GM21825 (cell line): ENCODE results near the gene IGFBP6.
"Not testable (repeated sequence)": the region's sequence is repeated elsewhere in the genome, so short reads cannot be mapped to it uniquely, and the experiment has no call there.

ENCODE experiments used
- ATAC-seq: cut with Tn5 transposase; IDR thresholded peaks from one replicate; pipeline ENCODE4 v1.9.1; 2021; ENCODE audit warnings: mild to moderate bottlenecking, moderate library complexity; ENCODE audit not compliant: unreplicated experiment

Gene IGFBP6

DNA sequence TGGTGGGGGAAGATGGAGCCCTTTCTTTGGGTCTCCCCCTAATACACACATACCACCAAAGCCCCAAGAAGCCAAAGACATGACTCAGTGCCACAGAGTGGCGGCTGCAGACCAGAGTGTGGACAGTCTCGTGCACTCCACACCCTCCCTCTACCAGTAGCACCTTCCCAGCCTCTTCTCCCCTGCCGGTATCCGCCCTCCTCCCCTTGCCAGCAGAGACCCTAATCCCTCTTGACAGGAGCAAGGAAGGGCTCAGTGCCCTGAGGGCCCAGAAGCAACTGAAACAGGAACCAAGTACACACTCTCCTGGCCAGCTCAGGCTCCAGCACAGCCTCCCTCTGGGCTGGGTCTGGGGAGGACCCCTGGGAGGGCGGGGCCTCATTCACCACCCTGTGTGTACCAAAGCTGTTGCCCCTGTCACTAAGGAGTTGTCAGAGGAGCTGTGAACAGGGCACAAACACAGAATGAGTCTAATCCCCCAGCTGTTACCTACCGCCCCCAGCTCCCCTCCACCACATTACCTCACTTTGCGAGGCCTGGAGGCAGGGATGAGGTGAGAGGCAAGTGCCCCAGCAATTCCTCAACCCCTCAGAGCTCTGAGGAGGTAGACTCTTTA lies 26.5 kb upstream of the IGFBP6 start:
- no peak for ATAC-seq

DNA sequence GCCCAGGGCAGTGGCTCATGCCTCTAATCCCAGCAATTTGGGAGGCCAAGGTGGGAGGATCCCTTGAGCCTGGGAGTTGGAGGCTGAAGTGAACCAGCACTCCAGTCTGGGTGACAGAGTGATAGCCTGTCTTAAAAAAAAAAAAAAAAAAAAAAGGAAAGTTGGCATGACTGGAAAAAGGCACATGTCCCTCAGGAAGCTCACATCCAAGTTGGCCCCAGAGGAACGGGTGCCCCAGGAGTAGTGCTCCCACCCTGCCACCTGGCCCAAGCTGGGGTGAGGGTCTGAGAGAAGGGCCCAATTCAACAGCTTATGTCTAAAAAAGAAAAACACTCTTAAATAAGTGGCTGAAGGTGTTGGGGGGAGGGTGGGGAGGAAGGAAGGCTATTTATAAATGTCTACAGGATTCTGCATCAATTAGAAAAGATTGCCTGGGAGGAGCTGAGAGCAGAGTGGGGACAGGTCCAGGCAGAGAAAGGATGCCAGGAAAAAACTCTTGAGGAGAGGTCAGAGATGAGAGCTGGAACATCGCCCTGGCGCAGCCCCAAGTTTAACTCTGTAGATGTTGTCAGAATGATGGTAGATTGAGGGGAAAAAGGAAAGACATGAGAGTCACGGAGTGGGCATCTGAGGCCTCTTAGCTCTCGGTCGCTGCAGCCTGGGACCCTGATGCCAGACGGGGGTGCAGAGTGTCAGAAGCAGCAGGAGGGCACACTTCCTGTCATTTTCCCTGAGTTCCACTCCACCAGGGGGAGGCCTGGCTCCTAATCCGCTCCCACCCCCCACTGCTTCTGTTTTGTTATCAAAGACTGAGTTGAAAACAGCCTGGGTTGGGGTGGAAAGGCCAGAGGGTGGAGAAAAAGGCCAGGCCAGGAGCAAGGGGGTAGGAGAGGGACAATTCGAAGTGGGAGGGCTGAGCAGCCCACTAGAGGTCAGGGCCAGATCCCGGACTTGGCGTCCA lies 25.6 kb upstream of the IGFBP6 start:
- no peak for ATAC-seq

DNA sequence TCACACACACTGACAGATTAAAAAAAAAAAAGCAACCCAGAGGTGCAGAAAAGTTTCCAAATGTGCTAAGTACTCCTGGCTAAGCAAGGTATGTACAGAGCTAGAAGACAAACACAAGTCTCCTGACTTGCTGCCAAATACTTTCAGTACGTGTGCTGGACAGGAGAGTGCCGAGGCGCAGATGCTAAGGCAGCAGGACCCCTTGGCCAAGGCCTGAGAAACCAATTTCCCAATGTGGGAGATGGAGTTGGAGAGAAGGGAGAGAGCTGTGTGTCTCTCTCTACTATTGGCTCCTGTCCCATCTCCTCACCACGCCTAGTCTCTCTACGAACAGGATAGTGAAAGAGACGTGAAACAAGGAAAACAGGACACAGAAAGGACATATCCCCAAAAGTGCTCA lies 23.6 kb upstream of the IGFBP6 start:
- ATAC-seq = no peak

DNA sequence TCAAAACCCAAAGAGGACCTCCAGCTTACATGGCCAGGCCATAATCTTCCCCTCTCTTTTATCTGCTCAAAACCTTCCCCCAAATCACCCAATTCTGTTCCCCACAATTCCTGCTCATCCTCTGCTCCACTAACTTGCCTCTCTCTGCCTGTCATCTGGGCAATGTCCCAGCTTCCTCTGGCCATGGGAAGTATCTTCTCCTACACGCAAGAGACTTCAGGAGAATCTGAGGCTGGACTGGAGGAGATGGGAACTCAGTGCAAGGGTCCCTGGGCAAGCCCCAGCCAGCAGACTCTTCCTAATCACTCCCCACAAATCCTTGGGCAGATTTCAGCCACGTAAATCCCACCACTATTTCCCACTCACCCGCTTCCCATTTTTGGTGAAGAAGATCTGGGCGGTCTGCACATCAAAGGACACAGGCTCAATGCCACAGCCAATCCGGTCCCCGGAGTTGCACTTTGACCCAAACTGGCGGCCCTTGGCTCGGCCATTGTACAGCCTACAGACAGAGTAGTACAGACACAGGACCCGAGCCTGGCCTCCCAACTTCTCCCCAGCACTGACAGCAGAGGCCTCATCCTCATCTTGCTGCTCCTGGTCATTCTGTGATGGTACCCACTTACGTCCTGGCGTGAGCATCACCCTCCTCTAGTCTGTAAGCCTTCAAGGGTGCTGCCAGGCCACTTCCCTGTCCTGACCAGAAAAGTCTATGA lies 23.0 kb upstream of the IGFBP6 start:
- no peak for ATAC-seq

DNA sequence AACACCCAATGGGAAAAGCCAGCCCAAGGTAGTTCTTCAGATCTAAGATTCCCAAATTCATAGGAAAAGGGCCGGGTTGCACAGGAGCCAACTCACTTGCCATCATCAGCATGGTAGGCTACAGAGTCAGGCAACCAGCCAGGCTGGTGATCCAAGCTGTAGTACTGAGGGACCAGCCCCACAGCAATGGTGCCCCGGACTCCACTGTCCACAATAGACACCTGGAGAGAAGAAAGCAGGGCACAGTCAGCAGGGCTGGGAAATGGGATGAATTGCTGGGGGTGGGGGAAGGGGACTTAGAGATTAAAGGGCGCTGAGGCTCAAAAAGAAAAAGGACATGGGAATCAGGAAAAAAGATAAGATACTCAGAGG lies 22.5 kb upstream of the IGFBP6 start:
- no peak for ATAC-seq

DNA sequence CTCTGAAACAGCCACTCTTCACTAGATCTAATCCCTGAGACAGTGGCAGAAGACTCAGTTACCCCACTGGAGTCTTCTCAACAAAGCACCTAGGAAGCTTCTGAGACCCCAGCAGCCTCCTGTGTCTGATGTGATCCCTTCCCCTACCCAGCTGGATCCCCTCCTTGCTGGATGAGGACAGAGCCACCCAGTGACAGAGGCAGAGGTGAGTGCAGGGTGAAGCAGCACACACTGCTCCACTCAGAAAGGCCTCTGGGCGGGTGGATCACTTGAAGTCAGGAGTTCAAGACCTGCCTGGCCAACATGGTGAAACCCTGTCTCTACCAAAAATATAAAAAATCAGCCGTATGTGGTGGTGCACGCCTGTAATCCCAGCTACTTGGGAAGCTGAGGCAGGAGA lies 21.0 kb upstream of the IGFBP6 start:
- ATAC-seq = no peak

DNA sequence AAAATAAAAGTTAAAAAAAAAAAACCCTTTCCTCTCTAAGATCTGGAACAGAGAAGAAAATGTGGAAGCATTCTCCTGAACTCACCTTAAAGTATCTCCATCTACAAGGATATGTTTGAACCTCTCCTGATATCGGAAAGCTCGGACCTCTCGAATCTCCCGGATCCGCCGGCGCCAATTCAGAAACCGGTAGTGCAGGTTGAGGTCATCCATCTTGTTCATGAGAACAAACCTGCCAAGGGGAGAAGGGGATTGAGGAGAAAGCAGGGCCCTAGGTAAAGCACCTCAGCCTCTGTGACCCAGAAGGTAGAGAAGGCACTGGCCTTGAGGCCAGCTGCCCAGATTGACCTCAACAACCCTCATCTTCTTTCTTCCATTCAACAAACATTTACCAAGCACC lies 20.4 kb upstream of the IGFBP6 start:
- ATAC-seq = no peak

DNA sequence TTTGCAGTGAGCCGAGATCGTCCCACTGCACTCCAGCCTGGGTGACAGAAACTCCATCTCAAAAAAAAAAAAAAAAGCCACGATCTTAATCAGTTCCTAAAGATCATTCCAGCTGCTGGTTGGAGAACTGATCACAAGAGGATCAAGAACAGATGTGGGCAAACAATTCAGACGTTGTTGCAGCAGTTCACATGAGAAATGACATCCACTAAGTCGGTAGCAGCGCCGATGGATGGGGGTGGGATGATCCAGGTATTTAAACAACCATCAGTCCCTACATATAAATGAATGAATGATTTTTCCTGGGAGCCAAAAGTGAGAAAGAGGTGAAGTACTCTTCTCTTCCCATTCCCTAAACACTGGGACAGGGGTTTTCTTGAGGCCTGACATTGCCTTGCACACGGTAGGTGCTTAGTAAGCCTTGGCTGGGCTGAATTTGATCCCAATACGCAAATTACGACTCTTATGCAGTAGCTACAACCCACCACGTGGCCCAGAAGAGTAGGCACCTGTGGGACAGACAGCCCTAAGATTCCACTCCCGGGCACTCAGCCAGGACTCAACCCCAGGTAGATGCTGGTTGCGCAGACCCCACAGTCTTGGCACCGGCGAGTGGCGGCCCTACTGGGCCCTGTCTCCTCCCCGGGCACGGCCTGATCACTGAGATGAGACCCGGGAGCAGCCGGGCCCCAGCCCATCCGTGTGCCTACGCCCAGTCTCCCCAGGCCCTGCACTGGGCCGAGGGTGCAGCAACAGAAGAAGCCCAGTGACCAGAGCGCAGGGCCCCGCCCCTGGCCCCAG lies 18.8 kb upstream of the IGFBP6 start:
- ATAC-seq = no peak

DNA sequence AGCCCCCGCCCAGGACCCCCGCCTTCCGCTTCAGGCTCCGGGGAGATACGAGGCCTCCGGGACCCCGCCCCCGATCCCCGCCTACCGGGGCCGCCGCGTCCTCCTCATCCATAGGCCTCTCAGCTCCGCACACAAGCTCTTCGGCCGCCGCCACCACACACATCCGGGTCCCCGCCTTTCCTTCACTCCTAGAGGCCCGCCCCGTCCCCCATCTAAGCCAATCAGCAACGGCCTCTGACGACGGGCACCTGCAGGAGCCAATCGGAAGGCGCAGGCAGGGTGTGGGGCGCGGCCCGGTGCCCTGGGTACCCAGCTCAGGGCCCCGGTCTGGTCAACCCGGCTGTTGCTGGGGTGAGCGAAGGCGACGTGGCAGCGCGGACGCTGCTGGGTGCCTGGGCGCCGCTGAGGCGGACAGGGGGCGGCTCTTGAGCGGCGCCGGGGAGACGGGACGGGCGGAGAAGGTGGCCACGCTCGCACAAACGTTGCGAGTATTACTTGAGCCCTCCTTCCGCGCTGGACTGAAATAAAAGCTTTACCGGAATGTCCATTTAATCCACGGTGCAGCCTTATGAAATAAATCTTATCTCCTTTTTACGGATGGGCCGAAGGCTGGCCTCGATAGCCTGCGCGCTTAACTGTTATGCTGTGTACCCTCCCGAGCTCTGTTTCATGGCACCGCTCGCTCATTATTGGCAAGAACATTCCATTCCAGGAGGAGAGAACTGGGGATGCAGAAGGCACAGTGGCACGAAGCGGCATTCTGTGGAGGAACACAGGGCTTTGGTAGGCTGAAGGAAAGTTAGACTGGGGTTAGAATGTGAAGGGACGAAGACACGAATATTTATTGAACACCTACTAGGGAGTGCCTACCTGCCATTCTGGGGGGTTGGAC lies 18.0 kb upstream of the IGFBP6 start, which contains the start of gene SPRYD3:
SPRYD3 (minus strand) TSS at position 165 of the 892 bp plus-strand sequence; CDS start at position 108, 57 bp downstream.
- ATAC-seq = peak; percentile 98

DNA sequence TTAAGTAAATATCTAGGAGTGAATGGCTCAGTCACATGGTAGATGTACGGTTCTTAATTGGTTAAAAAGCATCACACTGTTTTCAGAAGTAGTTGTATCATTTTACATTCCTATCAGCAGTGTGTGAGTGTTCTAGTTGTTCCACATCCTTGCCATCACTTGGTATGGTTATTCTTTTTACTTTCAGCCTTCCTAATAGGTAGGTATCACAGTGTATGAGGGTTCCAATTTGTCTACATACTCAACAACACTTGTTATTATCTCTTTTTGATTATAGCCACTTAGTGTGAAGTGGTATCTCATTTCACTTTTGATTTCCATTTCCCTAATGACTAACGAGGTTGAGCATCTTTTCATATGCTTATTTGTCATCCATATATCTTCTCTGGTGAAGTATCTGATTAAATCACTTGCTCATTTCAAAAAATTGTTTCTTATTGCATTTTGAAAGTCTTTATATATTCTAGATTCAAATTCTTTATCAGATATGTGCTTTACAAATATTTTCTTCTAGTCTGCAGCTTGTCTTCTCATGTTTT lies 14.8 kb upstream of the IGFBP6 start:
- ATAC-seq = no peak

DNA sequence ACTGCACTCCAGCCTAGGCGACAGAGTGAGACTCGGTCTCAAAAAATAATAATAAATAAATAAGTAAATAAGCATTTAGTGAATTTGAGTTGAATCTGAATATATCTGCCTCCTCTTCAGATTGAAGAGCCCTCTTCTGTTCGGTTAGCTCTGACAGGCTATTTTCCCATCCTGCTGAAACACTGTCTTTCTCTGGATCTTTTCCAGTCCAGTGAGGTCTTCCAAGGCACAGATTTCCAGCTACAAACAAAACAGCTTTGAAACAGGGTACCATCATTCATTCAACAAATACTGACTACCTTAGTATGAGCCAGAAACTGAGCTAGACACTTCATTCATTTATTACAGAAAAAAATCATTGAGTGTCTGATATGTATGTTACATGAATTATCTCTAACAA lies 11.1 kb upstream of the IGFBP6 start:
- no peak for ATAC-seq

DNA sequence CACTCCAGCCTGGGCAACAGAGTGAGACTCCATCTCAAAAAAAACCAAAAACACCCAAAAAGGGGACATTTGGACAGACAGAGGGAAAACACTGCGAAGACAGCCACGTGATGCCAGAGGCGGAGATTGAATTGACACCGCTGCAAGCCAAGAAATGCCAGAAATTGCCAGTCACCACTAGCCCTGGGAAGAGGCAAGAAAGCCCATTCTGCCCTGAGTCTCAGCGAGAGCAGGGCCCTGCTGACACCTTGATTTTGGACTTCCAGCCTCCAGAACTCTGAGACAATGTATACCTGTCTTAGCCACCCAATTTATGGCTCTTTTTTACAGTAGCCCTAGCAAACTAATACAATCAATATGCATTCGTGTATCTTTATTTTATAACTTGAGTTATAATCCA lies 7.4 kb upstream of the IGFBP6 start:
- no peak for ATAC-seq

DNA sequence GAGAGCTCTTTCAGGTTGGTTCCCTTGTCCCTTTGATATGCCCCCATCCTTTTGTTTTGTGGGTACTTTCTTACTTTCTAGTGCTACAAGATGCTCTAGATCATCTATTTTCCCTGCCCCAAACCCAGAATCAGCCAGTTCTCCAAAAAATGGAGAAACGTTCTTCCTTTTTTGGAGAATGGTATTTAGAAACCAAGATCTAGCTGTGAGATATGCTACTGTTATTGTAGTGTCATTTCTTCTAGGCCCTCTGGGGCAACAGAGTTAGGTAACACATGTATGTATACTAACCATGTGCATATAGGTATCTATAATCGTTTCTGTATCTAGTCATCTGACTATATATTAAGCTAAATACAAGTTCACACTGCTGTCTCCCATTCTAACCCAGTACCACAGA lies 6.9 kb upstream of the IGFBP6 start:
- ATAC-seq = no peak

DNA sequence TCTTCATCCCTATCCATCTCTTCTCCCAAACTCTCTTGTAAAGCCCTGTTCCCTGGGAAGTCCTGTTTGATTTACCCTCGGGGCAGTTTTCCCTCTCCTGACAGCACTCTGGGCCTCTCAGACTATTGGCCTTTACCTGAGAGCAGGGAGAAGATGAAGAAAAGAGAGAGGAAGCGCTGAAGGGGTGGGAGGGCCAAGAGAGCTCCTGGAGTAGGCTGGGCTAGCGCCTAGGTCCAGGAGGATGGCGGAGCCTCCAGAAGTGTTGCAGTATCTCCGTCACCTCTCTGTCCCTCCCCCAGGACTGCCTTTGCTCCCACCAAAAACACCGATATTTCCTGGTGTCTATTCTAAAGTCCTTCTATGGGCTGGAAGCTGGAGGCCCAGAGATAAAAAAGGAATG lies 5.7 kb upstream of the IGFBP6 start:
- ATAC-seq = no peak

DNA sequence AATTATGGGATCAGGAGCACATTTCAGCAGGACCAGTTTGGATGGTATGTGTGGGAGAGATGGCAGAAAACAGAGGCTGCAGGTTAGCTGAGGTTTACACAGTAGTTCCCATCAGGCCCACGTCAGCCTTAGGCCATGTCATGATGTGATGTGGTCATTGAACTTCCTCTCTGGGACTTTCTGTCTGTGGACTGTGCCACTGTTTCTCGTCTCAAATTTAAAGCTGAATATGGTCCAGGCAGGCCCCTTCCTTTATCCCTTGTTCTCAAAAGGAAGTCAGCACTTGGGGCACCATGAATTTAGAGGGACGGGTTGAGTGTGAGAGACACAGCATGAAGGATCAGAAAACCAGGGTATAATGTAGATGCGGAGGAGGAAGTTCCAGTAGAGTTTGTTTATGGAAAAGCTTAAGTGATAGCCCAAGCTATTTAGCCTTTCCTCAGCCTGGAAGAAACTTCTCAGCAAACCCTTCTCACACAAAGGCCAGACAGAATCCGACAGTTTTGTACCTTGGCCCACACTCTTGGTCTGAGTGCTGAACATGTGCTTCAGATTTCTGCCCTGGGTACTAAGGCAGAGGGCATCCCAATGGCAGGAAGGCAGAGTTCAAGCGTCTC lies 3.6 kb upstream of the IGFBP6 start:
- ATAC-seq = no peak

DNA sequence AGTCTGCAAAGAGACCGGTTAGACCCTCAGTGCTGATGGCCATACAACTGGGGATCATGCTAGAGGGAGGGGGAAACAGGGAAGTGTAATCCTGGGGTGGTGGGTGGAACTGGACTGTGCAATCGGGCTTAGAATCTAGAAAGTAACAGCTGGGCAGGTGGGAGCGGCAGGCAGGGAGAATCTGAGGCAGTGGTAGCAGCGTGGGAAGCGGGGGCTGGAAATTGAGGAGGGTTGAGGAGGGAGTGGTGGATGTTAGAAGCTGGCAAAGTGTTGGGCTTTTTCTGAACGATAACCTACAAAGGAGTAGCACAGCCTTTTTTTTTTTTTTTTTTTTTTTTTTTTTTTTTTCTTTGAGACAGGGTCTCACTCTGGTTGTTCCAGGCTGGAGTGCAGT lies 3.1 kb upstream of the IGFBP6 start:
- no peak for ATAC-seq

DNA sequence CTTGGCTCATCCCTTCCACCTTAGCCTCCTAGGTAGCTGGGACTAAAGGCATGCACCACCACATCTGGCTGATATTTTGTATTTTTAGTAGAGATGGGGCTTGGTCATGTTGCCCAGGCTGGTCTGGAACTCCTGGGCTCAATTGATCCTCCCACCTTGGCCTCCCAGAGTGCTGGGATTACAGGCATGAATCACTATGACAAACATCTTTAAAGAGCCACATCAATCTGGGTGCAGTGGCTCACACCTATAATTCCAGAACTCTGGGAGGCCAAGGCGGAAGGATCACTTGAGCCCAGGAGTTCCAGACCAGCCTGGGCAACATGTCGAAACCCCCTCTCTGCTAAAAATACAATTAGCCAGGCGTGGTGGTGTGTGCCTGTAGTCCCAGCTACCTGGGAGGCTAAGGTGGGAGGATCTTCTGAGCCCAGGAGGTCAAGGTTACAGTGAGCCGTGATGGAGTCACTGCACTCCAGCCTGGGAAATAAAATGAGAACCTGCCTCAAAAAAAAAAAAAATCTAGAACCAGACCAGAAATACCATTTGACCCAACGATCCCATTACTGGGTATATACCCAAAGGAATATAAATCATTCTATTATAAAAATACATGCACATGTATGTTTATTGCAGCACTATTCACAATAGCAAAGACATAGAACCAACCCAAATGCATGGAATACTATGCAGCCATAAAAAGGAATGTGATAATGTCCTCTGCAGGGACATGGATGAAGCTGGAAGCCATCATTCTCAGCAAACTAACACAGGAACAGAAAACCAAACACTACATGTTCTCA lies 2.5 kb upstream of the IGFBP6 start:
- not testable (repeated sequence) for ATAC-seq

DNA sequence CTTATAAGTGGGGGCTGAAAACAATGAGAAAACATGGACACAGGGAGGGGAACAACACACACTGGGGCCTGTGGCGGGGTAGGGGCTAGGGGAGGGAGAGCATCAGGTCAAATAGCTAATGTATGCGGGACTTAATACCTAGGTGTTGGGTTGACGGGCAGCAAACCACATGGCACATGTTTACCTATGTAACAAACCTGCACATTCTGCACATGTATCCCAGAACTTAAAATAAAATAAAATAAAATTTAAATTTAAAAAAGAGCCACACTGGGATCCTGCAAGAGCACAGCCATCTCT lies 1.9 kb upstream of the IGFBP6 start:
- ATAC-seq = not testable (repeated sequence)
